MM.1S (cell line): ENCODE measurements around the gene MRPL22.
"Not testable (repeated sequence)": the region's sequence is repeated elsewhere in the genome, so short reads cannot be mapped to it uniquely, and the experiment has no call there.

Experiments
- DNase-seq: peaks from one replicate; pipeline ENCODE4 v3.0.0-alpha.2; 2015
- H2AFZ ChIP-seq: fragments of 300-600 bp; sonication (generic); 2 replicates; pipeline ENCODE4 v1.6.0; 2016; ENCODE audit warnings: antibody characterized with exemption, low read length
- H3F3A ChIP-seq: fragments of 300-600 bp; sonication (generic); 2 replicates; pipeline ENCODE4 v1.6.1; 2016; ENCODE audit warnings: mild to moderate bottlenecking, antibody characterized with exemption, low read length, moderate library complexity, mixed read lengths; ENCODE audit not compliant: insufficient read depth
- H3K27ac ChIP-seq: fragments of 300-600 bp; sonication (generic); 2 replicates; pipeline ENCODE4 v1.5.1; 2016; ENCODE audit warnings: mild to moderate bottlenecking, low read length
- H3K27me3 ChIP-seq: fragments of 300-600 bp; sonication (generic); replicated peaks from 2 replicates; pipeline ENCODE4 v1.6.0; 2016; ENCODE audit warnings: low read length; ENCODE audit not compliant: insufficient read depth
- H3K36me3 ChIP-seq: fragments of 300-600 bp; sonication (generic); replicated peaks from 2 replicates; pipeline ENCODE4 v1.6.1; 2016; ENCODE audit warnings: mild to moderate bottlenecking, low read length, mixed read lengths; ENCODE audit not compliant: insufficient read depth
- H3K4me1 ChIP-seq: fragments of 300-600 bp; sonication (generic); 2 replicates; pipeline ENCODE4 v1.6.1; 2016; ENCODE audit warnings: low read length, mixed read lengths
- H3K4me2 ChIP-seq: fragments of 300-600 bp; sonication (generic); 2 replicates; pipeline ENCODE4 v1.6.0; 2016; ENCODE audit warnings: low read depth, low read length
- H3K4me3 ChIP-seq: fragments of 300-600 bp; sonication (generic); 2 replicates; pipeline ENCODE4 v1.5.1; 2016; ENCODE audit warnings: low read length, mixed read lengths
- H3K79me2 ChIP-seq: fragments of 300-600 bp; sonication (generic); 2 replicates; pipeline ENCODE4 v1.6.1; 2016; ENCODE audit warnings: mixed run types, low read length, mixed read lengths
- H3K9ac ChIP-seq: fragments of 300-600 bp; sonication (generic); 2 replicates; pipeline ENCODE4 v1.6.1; 2016; ENCODE audit warnings: low read length, mixed read lengths
- H3K9me2 ChIP-seq: fragments of 300-600 bp; sonication (generic); replicated peaks from 2 replicates; pipeline ENCODE4 v1.6.1; 2016; ENCODE audit warnings: mild to moderate bottlenecking, low read length, mixed read lengths; ENCODE audit not compliant: insufficient read depth
- H3K9me3 ChIP-seq: fragments of 300-600 bp; sonication (generic); replicated peaks from 2 replicates; pipeline ENCODE4 v1.6.1; 2016; ENCODE audit warnings: mild to moderate bottlenecking, low read length, mixed read lengths; ENCODE audit not compliant: insufficient read depth
- H4K20me1 ChIP-seq: fragments of 300-600 bp; sonication (generic); 2 replicates; pipeline ENCODE4 v1.6.1; 2016; ENCODE audit warnings: mild to moderate bottlenecking, low read length, moderate library complexity, mixed read lengths; ENCODE audit not compliant: insufficient read depth
- EZH2 ChIP-seq: fragments of 300-600 bp; sonication (generic); optimal IDR thresholded peaks from 2 replicates; pipeline ENCODE3; 2017; ENCODE audit warnings: low read depth, mild to moderate bottlenecking, antibody characterized with exemption, low read length, mixed read lengths
- EZH2phosphoT487 ChIP-seq: fragments of 300-600 bp; sonication (generic); IDR thresholded peaks from 2 replicates; pipeline ENCODE4 v1.6.1; 2018; ENCODE audit warnings: antibody characterized with exemption, low read length
- TF ChIP-seq, protein P1 (sequence below): fragments of 300-600 bp; sonication (generic); IDR thresholded peaks from 2 replicates; pipeline ENCODE4 v1.5.1; 2016; ENCODE audit warnings: antibody characterized with exemption, low read length, mixed read lengths

MRPL22 gene

GRCh38 chr5:154999865-155000264 is 59.0 kb downstream of the MRPL22 start:
- no peak for TF ChIP-seq EZH2phosphoT487
- TF ChIP-seq, protein P1, sequence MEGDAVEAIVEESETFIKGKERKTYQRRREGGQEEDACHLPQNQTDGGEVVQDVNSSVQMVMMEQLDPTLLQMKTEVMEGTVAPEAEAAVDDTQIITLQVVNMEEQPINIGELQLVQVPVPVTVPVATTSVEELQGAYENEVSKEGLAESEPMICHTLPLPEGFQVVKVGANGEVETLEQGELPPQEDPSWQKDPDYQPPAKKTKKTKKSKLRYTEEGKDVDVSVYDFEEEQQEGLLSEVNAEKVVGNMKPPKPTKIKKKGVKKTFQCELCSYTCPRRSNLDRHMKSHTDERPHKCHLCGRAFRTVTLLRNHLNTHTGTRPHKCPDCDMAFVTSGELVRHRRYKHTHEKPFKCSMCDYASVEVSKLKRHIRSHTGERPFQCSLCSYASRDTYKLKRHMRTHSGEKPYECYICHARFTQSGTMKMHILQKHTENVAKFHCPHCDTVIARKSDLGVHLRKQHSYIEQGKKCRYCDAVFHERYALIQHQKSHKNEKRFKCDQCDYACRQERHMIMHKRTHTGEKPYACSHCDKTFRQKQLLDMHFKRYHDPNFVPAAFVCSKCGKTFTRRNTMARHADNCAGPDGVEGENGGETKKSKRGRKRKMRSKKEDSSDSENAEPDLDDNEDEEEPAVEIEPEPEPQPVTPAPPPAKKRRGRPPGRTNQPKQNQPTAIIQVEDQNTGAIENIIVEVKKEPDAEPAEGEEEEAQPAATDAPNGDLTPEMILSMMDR = no peak
- no peak for TF ChIP-seq EZH2
- no peak overlapping the region for H3K4me2 ChIP-seq
- no peak overlapping the region for H2AFZ ChIP-seq
- H3K27me3 ChIP-seq = no peaks in the 10 kb centered on the region
- no peaks in the 10 kb centered on the region for H3K4me1 ChIP-seq
- no peaks in the 10 kb centered on the region for H3F3A ChIP-seq
- no peaks in the 10 kb centered on the region for H3K79me2 ChIP-seq
- no peaks in the 10 kb centered on the region for H3K9me3 ChIP-seq
- no peak for DNase-seq
- H4K20me1 ChIP-seq = no peaks in the 10 kb centered on the region
- no peaks in the 10 kb centered on the region for H3K36me3 ChIP-seq
- no peak overlapping the region for H3K9ac ChIP-seq
- no peak overlapping the region for H3K4me3 ChIP-seq
- H3K27ac ChIP-seq = no peak overlapping the region
- H3K9me2 ChIP-seq = no peaks in the 10 kb centered on the region

DNA sequence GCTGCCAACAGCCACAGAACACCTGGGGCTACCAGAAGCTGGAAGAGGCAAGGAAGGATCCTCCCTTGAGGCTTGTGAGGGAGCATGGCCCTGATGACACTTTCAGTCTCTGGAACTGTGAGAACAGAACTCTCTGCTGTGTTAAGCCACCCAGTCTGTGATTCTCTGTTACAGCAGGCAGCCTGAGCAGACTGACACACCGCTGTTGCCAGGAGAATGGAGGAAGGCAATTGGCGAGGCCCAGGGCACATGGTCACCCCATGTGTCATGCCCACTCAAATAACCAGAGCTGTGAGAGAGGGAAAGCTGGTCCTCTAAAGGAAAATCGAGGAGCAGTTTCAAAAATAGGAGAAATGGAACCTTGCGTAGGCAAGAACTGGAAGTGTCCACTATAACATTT is 60.6 kb downstream of the MRPL22 start:
- no peaks in the 10 kb centered on the region for H3K9me3 ChIP-seq
- no peak for DNase-seq
- no peaks in the 10 kb centered on the region for H3K79me2 ChIP-seq
- H3K27me3 ChIP-seq = no peaks in the 10 kb centered on the region
- H3K27ac ChIP-seq = no peak overlapping the region
- H3K9ac ChIP-seq = no peak overlapping the region
- TF ChIP-seq, protein P1 = no peak
- TF ChIP-seq EZH2 = no peak
- H4K20me1 ChIP-seq = no peaks in the 10 kb centered on the region
- no peak overlapping the region for H3K4me3 ChIP-seq
- no peak overlapping the region for H2AFZ ChIP-seq
- no peaks in the 10 kb centered on the region for H3K36me3 ChIP-seq
- no peaks in the 10 kb centered on the region for H3K9me2 ChIP-seq
- no peak overlapping the region for H3K4me2 ChIP-seq
- no peaks in the 10 kb centered on the region for H3F3A ChIP-seq
- H3K4me1 ChIP-seq = no peaks in the 10 kb centered on the region

DNA sequence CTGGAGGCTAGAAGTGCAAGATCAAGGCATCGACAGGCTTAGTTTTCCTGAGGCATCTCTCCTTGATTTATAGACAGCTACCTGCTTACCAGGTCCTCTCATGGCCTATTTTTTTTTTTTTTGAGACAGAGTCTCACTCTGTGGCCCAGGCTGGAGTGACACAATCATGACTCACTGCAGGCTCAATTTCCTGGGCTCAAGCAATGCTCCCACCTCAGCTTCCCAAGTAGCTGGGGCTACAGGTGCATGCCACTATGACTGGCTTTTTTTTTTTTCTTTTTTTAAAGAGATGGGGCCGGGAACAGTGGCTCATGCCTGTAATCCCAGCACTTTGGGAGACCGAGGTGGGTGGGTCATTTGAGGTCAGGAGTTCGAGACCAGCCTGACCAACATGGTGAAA is 61.8 kb downstream of the MRPL22 start:
- not testable (repeated sequence) for H3K27ac ChIP-seq, H3F3A ChIP-seq, H3K4me1 ChIP-seq, H3K9ac ChIP-seq, H4K20me1 ChIP-seq, H3K79me2 ChIP-seq, H2AFZ ChIP-seq, H3K9me2 ChIP-seq, H3K9me3 ChIP-seq, DNase-seq, H3K4me2 ChIP-seq, H3K36me3 ChIP-seq, H3K27me3 ChIP-seq, H3K4me3 ChIP-seq

DNA sequence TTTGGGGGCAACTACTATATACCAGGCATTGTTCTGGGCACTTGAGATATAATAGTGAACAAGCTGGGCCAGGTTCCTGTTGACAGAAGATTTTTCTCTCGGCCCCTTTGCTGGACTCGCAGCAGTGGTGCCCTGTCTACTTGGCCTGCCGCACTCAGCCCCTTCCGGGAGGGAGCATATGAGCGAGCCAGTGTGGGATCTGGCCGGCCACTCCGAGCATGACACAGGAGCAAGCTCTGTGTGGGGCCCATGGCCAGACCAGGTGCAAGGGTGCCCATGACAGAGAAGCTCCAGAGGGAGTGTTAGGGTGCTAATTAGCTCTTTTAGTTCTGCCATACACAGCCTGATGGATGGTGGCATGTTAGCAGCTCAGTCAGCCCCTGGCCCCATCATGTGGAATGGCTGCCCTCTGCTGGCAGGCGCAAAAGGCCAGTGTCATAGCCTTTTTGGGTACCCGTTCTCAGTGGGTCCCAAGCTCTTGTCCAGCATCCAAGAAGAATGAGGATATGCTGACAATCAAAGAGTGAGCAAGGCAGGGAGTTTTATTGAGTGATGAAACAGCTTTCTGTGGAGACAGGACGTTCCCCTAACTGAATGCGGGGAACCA is 63.4 kb downstream of the MRPL22 start:
- Histone ChIP-seq H3K9ac (no peak overlapping the region), H3K4me2 (no peak overlapping the region), H3K9me2 (no peaks in the 10 kb centered on the region), H4K20me1 (no peaks in the 10 kb centered on the region), H3K27ac (no peak overlapping the region), H3K27me3 (no peaks in the 10 kb centered on the region), H3K4me3 (no peak overlapping the region), H3K4me1 (no peaks in the 10 kb centered on the region), H3K36me3 (no peaks in the 10 kb centered on the region), H2AFZ (no peak overlapping the region), H3K9me3 (no peaks in the 10 kb centered on the region), H3K79me2 (no peaks in the 10 kb centered on the region), H3F3A (no peaks in the 10 kb centered on the region)
- no peak for TF ChIP-seq EZH2
- no peak for TF ChIP-seq EZH2phosphoT487
- TF ChIP-seq, protein P1 = peak; percentile 41
- DNase-seq = peak; percentile 17

GRCh38 chr5:155006265-155006664 is 65.4 kb downstream of the MRPL22 start:
- H3F3A ChIP-seq, DNase-seq, H3K4me3 ChIP-seq, H2AFZ ChIP-seq, H3K9ac ChIP-seq, H4K20me1 ChIP-seq, H3K27ac ChIP-seq, H3K79me2 ChIP-seq, H3K9me3 ChIP-seq, H3K4me1 ChIP-seq, H3K4me2 ChIP-seq, H3K27me3 ChIP-seq, H3K9me2 ChIP-seq, H3K36me3 ChIP-seq: not testable (repeated sequence)
